SK-N-SH (cell line): ENCODE data around the gene GMNN.

ENCODE experiments used
- ELF1 ChIP-seq: IDR thresholded peaks from 2 replicates; pipeline ENCODE4 v1.4.0; 2012
- EP300 ChIP-seq, 2 experiments: IDR thresholded peaks; 2 replicates each; pipeline versions ENCODE4 v1.4.0 to v1.6.1; 2012; ENCODE audit warnings: borderline replicate concordance in 1 of 2, low read depth in 1 of 2, low read length in 1 of 2
- EZH2phosphoT487 ChIP-seq: fragments of 200-600 bp; sonication (generic); IDR thresholded peaks from 2 replicates; pipeline ENCODE4 v1.6.1; 2017; ENCODE audit warnings: low read depth, mixed run types, mild to moderate bottlenecking, antibody characterized with exemption, moderate library complexity, borderline replicate concordance
- JUND ChIP-seq: IDR thresholded peaks from 2 replicates; pipeline ENCODE4 v1.4.0; 2012
- MEF2A ChIP-seq: IDR thresholded peaks from 2 replicates; pipeline ENCODE4 v1.4.0; 2012; ENCODE audit warnings: low read depth, borderline replicate concordance
- MXI1 ChIP-seq: IDR thresholded peaks from 2 replicates; pipeline ENCODE4 v1.6.1; 2012; ENCODE audit warnings: mild to moderate bottlenecking, low read depth, low read length, improper control_type of control experiment
- POLR2AphosphoS5 ChIP-seq: IDR thresholded peaks from 2 replicates; pipeline ENCODE4 v1.6.1; 2012; ENCODE audit warnings: low read depth, low read length
- RAD21 ChIP-seq: IDR thresholded peaks from 2 replicates; pipeline ENCODE4 v1.6.1; 2012; ENCODE audit warnings: mild to moderate bottlenecking, low read length
- RFX5 ChIP-seq: IDR thresholded peaks from 2 replicates; pipeline ENCODE4 v1.6.1; 2012; ENCODE audit warnings: mild to moderate bottlenecking, improper control_type of control experiment, low read length
- SMC3 ChIP-seq: IDR thresholded peaks from 2 replicates; pipeline ENCODE4 v1.6.1; 2012; ENCODE audit warnings: low read depth, low read length, improper control_type of control experiment
- TF ChIP-seq, protein P1 (sequence below): IDR thresholded peaks from 2 replicates; pipeline ENCODE4 v1.6.1; 2012; ENCODE audit warnings: mild to moderate bottlenecking, low read depth, low read length, moderate library complexity
- TF ChIP-seq, protein P2 (sequence below): fragments of 200-600 bp; sonication (generic); IDR thresholded peaks from 2 replicates; pipeline ENCODE4 v1.6.1; 2017; ENCODE audit warnings: antibody characterized with exemption, mild to moderate bottlenecking, moderate library complexity
- TF ChIP-seq, protein P3 (sequence below): IDR thresholded peaks from 2 replicates; pipeline ENCODE4 v1.4.0; 2012; ENCODE audit warnings: low read depth

DNA sequence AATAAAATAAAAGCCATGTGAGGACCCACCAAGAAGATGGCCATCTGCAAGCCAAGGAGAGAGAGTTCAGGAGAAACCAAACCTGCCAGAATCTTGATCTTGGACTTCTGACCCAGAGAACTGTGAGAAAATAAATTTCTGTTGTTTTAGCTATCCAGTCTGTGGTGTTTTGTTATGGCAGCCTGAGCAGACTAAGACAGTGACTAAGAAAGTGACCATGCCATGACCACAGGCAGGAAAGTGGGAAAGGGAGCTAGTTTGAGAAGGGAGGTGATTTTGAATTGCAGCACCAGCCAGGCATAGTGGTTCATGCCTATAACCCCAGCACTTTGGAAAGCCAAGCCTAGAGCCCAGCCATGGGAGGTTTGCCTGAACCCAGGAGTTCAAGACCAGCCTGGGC is 33.9 kb upstream of the GMNN start:
- TF ChIP-seq EP300 (IDR thresholded peaks at IDR 0.05; ENCODE audit: borderline replicate concordance in 1 of 2, low read depth in 1 of 2, low read length in 1 of 2), result no peak
- TF ChIP-seq MEF2A, result no peak
- TF ChIP-seq, protein P1, sequence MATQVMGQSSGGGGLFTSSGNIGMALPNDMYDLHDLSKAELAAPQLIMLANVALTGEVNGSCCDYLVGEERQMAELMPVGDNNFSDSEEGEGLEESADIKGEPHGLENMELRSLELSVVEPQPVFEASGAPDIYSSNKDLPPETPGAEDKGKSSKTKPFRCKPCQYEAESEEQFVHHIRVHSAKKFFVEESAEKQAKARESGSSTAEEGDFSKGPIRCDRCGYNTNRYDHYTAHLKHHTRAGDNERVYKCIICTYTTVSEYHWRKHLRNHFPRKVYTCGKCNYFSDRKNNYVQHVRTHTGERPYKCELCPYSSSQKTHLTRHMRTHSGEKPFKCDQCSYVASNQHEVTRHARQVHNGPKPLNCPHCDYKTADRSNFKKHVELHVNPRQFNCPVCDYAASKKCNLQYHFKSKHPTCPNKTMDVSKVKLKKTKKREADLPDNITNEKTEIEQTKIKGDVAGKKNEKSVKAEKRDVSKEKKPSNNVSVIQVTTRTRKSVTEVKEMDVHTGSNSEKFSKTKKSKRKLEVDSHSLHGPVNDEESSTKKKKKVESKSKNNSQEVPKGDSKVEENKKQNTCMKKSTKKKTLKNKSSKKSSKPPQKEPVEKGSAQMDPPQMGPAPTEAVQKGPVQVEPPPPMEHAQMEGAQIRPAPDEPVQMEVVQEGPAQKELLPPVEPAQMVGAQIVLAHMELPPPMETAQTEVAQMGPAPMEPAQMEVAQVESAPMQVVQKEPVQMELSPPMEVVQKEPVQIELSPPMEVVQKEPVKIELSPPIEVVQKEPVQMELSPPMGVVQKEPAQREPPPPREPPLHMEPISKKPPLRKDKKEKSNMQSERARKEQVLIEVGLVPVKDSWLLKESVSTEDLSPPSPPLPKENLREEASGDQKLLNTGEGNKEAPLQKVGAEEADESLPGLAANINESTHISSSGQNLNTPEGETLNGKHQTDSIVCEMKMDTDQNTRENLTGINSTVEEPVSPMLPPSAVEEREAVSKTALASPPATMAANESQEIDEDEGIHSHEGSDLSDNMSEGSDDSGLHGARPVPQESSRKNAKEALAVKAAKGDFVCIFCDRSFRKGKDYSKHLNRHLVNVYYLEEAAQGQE, result no peak
- TF ChIP-seq, protein P2, sequence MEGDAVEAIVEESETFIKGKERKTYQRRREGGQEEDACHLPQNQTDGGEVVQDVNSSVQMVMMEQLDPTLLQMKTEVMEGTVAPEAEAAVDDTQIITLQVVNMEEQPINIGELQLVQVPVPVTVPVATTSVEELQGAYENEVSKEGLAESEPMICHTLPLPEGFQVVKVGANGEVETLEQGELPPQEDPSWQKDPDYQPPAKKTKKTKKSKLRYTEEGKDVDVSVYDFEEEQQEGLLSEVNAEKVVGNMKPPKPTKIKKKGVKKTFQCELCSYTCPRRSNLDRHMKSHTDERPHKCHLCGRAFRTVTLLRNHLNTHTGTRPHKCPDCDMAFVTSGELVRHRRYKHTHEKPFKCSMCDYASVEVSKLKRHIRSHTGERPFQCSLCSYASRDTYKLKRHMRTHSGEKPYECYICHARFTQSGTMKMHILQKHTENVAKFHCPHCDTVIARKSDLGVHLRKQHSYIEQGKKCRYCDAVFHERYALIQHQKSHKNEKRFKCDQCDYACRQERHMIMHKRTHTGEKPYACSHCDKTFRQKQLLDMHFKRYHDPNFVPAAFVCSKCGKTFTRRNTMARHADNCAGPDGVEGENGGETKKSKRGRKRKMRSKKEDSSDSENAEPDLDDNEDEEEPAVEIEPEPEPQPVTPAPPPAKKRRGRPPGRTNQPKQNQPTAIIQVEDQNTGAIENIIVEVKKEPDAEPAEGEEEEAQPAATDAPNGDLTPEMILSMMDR, result no peak
- no peak for TF ChIP-seq RFX5
- no peak for TF ChIP-seq POLR2AphosphoS5
- no peak for TF ChIP-seq MXI1
- TF ChIP-seq EZH2phosphoT487, result no peak
- TF ChIP-seq SMC3, result no peak
- TF ChIP-seq JUND, result no peak
- TF ChIP-seq, protein P3, sequence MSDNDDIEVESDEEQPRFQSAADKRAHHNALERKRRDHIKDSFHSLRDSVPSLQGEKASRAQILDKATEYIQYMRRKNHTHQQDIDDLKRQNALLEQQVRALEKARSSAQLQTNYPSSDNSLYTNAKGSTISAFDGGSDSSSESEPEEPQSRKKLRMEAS, result no peak
- no peak for TF ChIP-seq ELF1
- TF ChIP-seq RAD21, result no peak
